ENCODE results near the gene DUT.

DNA sequence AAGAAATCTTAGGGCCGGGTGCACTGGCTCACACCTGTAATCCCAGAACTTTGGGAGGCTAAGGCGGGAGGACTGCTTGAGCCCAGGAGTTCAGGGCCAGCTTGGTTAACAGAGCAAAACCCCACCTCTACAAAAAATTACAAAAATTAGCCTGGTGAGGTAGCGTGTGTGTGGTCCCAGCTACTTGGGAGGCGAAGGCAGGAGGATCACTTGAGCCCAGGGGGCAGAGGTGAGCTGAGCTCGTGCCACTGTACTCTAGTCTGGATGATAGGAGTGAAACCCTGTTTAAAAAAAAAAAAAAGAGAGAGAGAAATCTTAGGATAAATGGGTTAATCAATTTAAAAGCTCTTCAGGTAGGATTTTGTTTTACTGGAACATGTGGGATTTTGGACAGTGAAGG lies 31.2 kb upstream of the DUT start:
- TF ChIP-seq, protein P1, sequence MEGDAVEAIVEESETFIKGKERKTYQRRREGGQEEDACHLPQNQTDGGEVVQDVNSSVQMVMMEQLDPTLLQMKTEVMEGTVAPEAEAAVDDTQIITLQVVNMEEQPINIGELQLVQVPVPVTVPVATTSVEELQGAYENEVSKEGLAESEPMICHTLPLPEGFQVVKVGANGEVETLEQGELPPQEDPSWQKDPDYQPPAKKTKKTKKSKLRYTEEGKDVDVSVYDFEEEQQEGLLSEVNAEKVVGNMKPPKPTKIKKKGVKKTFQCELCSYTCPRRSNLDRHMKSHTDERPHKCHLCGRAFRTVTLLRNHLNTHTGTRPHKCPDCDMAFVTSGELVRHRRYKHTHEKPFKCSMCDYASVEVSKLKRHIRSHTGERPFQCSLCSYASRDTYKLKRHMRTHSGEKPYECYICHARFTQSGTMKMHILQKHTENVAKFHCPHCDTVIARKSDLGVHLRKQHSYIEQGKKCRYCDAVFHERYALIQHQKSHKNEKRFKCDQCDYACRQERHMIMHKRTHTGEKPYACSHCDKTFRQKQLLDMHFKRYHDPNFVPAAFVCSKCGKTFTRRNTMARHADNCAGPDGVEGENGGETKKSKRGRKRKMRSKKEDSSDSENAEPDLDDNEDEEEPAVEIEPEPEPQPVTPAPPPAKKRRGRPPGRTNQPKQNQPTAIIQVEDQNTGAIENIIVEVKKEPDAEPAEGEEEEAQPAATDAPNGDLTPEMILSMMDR (IDR thresholded peaks at IDR 0.05), result no peak
- TF ChIP-seq POLR2A (IDR thresholded peaks at IDR 0.05), result no peak

Data from thyroid gland (tissue), 4 donors.